Measurements from ENCODE around the gene MAP1LC3C. TPM values are rescaled to one million over a fixed set of nuclear protein-coding genes. Genes with fewer than 3 reads are reported as not detected.

The MAP1LC3C gene
- total and polyA plus RNA-seq, 4 donors = 0.29 to 3.5 (median 0.57) TPM

DNA sequence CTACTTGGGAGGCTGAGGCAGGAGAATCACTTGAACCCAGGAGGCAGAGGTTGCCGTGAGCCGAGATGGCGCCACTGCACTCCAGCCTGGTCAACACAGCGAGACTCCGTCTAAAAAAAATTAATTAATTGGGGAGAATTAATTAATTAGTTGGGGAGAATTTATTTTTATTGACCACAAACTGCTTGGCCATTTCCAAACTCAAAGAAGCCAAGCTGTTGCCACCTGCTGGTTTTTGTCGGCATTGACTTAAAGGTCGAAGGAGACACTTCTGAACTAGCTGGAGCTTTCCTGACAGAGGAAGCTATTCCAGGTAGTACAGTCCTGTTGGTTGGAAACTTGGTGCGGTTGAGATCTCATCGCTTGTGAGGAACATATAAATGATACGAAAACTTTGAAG, 13.1 kb downstream of the MAP1LC3C start:
- ATAC-seq (ENCODE audit: insufficient read depth, low FRiP score) (no peak), DNase-seq (peak in 2 of 3 donors; percentile 26 to 35)
- Histone ChIP-seq H3K4me1 (ENCODE audit: control insufficient read depth in 5 of 5, insufficient read depth in 5 of 5, low read length in 5 of 5) (peaks cover 0 to 11% (median 8%) of the 10 kb centered on the region in 5 donors), H3K36me3 (ENCODE audit: control insufficient read depth in 4 of 4, insufficient read depth in 4 of 4, low read length in 4 of 4) (no peaks in the 10 kb centered on the region), H3K27ac (ENCODE audit: low read depth in 1 of 2, low read length in 1 of 2) (no peak overlapping the region), H3K9ac (ENCODE audit: insufficient read depth in 1 of 2, low read length in 2 of 2) (no peak overlapping the region), H3K9me3 (ENCODE audit: control insufficient read depth in 4 of 4, insufficient read depth in 3 of 4, low read length in 3 of 4) (no peaks in the 10 kb centered on the region), H3K27me3 (ENCODE audit: control insufficient read depth in 3 of 3, insufficient read depth in 3 of 3, low read length in 2 of 3) (no peaks in the 10 kb centered on the region), H3K4me3 (no peak overlapping the region)
- TF ChIP-seq, protein P1, sequence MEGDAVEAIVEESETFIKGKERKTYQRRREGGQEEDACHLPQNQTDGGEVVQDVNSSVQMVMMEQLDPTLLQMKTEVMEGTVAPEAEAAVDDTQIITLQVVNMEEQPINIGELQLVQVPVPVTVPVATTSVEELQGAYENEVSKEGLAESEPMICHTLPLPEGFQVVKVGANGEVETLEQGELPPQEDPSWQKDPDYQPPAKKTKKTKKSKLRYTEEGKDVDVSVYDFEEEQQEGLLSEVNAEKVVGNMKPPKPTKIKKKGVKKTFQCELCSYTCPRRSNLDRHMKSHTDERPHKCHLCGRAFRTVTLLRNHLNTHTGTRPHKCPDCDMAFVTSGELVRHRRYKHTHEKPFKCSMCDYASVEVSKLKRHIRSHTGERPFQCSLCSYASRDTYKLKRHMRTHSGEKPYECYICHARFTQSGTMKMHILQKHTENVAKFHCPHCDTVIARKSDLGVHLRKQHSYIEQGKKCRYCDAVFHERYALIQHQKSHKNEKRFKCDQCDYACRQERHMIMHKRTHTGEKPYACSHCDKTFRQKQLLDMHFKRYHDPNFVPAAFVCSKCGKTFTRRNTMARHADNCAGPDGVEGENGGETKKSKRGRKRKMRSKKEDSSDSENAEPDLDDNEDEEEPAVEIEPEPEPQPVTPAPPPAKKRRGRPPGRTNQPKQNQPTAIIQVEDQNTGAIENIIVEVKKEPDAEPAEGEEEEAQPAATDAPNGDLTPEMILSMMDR (IDR thresholded peaks at IDR 0.05; ENCODE audit: control extremely low read depth, extremely low read depth) = no peak
- WGBS, 2 donors = 74 to 77% methylated on average over 10 of the region's 10 CpGs

DNA sequence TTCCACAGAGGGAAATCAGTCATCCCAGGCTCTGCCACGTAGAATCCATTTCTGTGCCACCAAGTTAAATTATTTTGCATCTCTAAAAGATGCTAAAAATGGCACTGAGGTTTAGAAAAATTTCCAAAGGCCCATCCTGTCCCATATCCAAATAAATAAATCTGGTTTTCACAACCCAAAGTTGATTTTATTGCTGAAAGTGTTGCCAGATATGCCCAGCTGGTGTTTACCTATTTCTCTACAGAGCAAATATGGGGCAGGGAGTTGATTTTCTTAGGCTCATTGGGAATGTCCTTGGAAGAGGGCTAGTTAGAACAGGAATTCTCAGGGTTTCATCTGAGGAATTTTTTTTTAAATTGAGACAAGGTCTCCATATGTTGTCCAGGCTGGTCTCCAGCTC, 19.0 kb downstream of the MAP1LC3C start:
- Histone ChIP-seq H3K4me3 (no peak overlapping the region), H3K27me3 (ENCODE audit: control insufficient read depth in 3 of 3, insufficient read depth in 3 of 3, low read length in 2 of 3) (no peaks in the 10 kb centered on the region), H3K9ac (ENCODE audit: insufficient read depth in 1 of 2, low read length in 2 of 2) (no peak overlapping the region), H3K4me1 (ENCODE audit: control insufficient read depth in 5 of 5, insufficient read depth in 5 of 5, low read length in 5 of 5) (no peaks in the 10 kb centered on the region), H3K36me3 (ENCODE audit: control insufficient read depth in 4 of 4, insufficient read depth in 4 of 4, low read length in 4 of 4) (no peaks in the 10 kb centered on the region), H3K9me3 (ENCODE audit: control insufficient read depth in 4 of 4, insufficient read depth in 3 of 4, low read length in 3 of 4) (no peaks in the 10 kb centered on the region), H3K27ac (ENCODE audit: low read depth in 1 of 2, low read length in 1 of 2) (no peak overlapping the region)
- ATAC-seq (ENCODE audit: insufficient read depth, low FRiP score) (no peak), DNase-seq (no peak)
- WGBS, 2 donors = 79 to 81% methylated on average over 1 of the region's 1 CpG
- TF ChIP-seq, protein P1 (IDR thresholded peaks at IDR 0.05; ENCODE audit: control extremely low read depth, extremely low read depth) = no peak

DNA sequence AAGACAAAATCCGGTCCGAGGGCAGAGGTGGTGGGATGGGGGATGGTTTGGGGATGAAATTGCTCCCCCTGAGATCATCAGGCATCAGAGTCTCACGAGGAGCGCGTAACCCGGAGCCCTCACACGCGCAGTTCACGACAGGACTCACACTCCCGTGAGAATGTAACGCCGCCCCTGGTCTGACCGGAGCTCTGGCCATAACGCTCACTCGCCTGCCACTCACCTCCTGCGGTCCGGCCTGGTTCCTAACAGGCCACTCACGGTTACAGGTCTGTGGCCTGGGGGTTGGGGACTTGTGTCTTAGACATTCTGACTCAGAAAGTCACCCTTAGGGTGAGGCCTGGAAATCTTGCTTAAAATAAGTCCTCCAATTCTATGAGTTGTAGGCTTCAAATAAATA, 19.8 kb downstream of the MAP1LC3C start:
- 93 to 94% methylated on average over 18 of the region's 18 CpGs for WGBS, 2 donors

More for the DNA sequence above, 19.8 kb downstream of the MAP1LC3C start:
- Histone ChIP-seq H3K4me3 (no peak overlapping the region), H3K4me1 (ENCODE audit: control insufficient read depth in 5 of 5, insufficient read depth in 5 of 5, low read length in 5 of 5) (no peaks in the 10 kb centered on the region), H3K9me3 (ENCODE audit: control insufficient read depth in 4 of 4, insufficient read depth in 3 of 4, low read length in 3 of 4) (no peaks in the 10 kb centered on the region), H3K36me3 (ENCODE audit: control insufficient read depth in 4 of 4, insufficient read depth in 4 of 4, low read length in 4 of 4) (no peaks in the 10 kb centered on the region), H3K9ac (ENCODE audit: insufficient read depth in 1 of 2, low read length in 2 of 2) (no peak overlapping the region), H3K27me3 (ENCODE audit: control insufficient read depth in 3 of 3, insufficient read depth in 3 of 3, low read length in 2 of 3) (no peaks in the 10 kb centered on the region), H3K27ac (ENCODE audit: low read depth in 1 of 2, low read length in 1 of 2) (no peak overlapping the region)
- ATAC-seq (ENCODE audit: insufficient read depth, low FRiP score) (no peak), DNase-seq (no peak)
- TF ChIP-seq, protein P1 (IDR thresholded peaks at IDR 0.05; ENCODE audit: control extremely low read depth, extremely low read depth) = no peak
